ENCODE results near the gene PMPCA. TPM values are rescaled to one million over a fixed set of nuclear protein-coding genes. Genes with fewer than 3 reads are reported as not detected.

PMPCA gene
- total RNA-seq, 1 experiment from 2014 or later, result 116 TPM

DNA sequence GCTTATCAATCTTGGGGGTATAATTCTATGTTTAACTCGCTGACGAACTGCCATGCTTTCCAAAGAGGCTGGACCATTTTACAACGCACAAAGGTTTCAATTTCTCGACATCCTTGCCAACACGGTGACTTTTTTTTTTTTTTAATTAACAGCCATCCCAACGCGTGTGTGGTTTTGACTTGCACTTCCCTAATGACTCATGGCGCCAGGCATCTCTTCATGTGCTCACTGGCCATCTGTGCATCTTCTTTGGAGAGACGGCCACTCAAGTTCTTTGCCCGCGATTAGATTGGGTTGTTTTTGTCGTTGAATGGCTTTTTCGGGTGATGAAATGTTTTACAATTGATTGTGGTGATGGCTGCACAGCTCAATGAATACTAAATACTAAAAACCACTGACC is 24.4 kb upstream of the PMPCA start (continued):
- TF ChIP-seq CBX3 (IDR thresholded peaks at IDR 0.05; ENCODE audit: low read depth) (no peak), POLR2AphosphoS5 (IDR thresholded peaks at IDR 0.05; ENCODE audit: low read depth, low read length) (no peak), JUND (IDR thresholded peaks at IDR 0.05) (no peak), EGR1 (IDR thresholded peaks at IDR 0.05; ENCODE audit: low read depth) (no peak)

DNA sequence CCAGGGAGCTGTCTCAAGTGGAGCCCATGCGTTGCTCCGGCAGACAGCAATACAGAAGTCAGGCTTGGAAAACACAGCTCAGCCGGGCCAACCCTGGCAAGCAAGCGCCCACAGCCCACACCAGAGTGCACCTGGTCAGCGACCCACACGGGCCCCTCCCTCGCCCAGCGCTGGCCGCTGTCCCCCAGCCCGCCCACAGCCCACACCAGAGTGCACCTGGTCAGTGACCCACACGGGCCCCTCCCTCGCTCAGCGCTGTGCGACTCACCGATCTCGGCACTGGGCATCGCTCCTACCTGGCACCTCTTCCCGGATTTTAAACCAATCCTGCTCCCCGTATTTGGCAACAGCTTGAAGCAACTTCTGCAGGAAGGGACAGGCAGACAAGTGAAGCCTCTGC is 23.2 kb upstream of the PMPCA start:
- H2AFZ ChIP-seq (ENCODE audit: low read depth, low read length, poor library complexity, severe bottlenecking), result no peak overlapping the region
- no peaks in the 10 kb centered on the region for H3K4me1 ChIP-seq (ENCODE audit: control insufficient read depth in 1 of 2, insufficient read depth in 2 of 2, low read length in 2 of 2)
- no peaks in the 10 kb centered on the region for H3K27me3 ChIP-seq (ENCODE audit: insufficient read depth, low read length)
- ATAC-seq (no peak), DNase-seq (ENCODE audit: low read depth, low spot score) (no peak)
- H3K9me2 ChIP-seq (ENCODE audit: insufficient read depth), result no peaks in the 10 kb centered on the region
- no peaks in the 10 kb centered on the region for H4K20me1 ChIP-seq (ENCODE audit: insufficient read depth)
- ChIA-PET POLR2A (no interaction called here), RAD21 (ENCODE audit: low non-redundant PET in 1 of 2, low total read pairs in 2 of 2, uncharacterized antibody in 2 of 2, unreplicated experiment in 2 of 2) (no interaction called here), CTCF (no interaction called here)
- no TSS peak for BruUV-seq (replicated peaks)
- H3K9me3 ChIP-seq (ENCODE audit: control insufficient read depth in 1 of 2, insufficient read depth in 1 of 2, low read depth in 1 of 2, low read length in 2 of 2), result no peaks in the 10 kb centered on the region
- H3K4me3 ChIP-seq (replicated peaks in 1 of 2; ENCODE audit: low read depth in 1 of 2, low read length in 2 of 2), result no peak overlapping the region
- H3K36me3 ChIP-seq (ENCODE audit: control insufficient read depth in 1 of 2, insufficient read depth in 2 of 2, low read length in 2 of 2), result peaks cover 37 to 44% of the 10 kb centered on the region in 2 experiments; a peak in 3 of 4 replicates
- TF ChIP-seq SRF (IDR thresholded peaks at IDR 0.05; ENCODE audit: low read depth) (no peak), EZH2phosphoT487 (IDR thresholded peaks at IDR 0.05; ENCODE audit: borderline replicate concordance) (no peak), RAD21 (IDR thresholded peaks at IDR 0.05; ENCODE audit: low read depth) (no peak), ZFX (IDR thresholded peaks at IDR 0.05) (no peak)
- TF ChIP-seq, protein P1, sequence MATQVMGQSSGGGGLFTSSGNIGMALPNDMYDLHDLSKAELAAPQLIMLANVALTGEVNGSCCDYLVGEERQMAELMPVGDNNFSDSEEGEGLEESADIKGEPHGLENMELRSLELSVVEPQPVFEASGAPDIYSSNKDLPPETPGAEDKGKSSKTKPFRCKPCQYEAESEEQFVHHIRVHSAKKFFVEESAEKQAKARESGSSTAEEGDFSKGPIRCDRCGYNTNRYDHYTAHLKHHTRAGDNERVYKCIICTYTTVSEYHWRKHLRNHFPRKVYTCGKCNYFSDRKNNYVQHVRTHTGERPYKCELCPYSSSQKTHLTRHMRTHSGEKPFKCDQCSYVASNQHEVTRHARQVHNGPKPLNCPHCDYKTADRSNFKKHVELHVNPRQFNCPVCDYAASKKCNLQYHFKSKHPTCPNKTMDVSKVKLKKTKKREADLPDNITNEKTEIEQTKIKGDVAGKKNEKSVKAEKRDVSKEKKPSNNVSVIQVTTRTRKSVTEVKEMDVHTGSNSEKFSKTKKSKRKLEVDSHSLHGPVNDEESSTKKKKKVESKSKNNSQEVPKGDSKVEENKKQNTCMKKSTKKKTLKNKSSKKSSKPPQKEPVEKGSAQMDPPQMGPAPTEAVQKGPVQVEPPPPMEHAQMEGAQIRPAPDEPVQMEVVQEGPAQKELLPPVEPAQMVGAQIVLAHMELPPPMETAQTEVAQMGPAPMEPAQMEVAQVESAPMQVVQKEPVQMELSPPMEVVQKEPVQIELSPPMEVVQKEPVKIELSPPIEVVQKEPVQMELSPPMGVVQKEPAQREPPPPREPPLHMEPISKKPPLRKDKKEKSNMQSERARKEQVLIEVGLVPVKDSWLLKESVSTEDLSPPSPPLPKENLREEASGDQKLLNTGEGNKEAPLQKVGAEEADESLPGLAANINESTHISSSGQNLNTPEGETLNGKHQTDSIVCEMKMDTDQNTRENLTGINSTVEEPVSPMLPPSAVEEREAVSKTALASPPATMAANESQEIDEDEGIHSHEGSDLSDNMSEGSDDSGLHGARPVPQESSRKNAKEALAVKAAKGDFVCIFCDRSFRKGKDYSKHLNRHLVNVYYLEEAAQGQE (IDR thresholded peaks at IDR 0.05; ENCODE audit: low read depth), result no peak
- TF ChIP-seq, protein P2, sequence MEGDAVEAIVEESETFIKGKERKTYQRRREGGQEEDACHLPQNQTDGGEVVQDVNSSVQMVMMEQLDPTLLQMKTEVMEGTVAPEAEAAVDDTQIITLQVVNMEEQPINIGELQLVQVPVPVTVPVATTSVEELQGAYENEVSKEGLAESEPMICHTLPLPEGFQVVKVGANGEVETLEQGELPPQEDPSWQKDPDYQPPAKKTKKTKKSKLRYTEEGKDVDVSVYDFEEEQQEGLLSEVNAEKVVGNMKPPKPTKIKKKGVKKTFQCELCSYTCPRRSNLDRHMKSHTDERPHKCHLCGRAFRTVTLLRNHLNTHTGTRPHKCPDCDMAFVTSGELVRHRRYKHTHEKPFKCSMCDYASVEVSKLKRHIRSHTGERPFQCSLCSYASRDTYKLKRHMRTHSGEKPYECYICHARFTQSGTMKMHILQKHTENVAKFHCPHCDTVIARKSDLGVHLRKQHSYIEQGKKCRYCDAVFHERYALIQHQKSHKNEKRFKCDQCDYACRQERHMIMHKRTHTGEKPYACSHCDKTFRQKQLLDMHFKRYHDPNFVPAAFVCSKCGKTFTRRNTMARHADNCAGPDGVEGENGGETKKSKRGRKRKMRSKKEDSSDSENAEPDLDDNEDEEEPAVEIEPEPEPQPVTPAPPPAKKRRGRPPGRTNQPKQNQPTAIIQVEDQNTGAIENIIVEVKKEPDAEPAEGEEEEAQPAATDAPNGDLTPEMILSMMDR (IDR thresholded peaks at IDR 0.05 in 2 of 3, conservative IDR thresholded peaks at IDR 0.05 in 1 of 3; ENCODE audit: borderline replicate concordance in 1 of 3, insufficient read depth in 1 of 3, low read depth in 2 of 3, low read length in 2 of 3), result no peak
- H3K27ac ChIP-seq (ENCODE audit: low read depth, low read length), result no peak overlapping the region
- intact Hi-C loops (cut with micrococcal nuclease), result no loop called here
- no peak overlapping the region for H3K9ac ChIP-seq (ENCODE audit: low read length)
- H3K4me2 ChIP-seq (ENCODE audit: low read length), result no peak overlapping the region
- H3K79me2 ChIP-seq (ENCODE audit: insufficient read depth, low read length), result peaks cover 3% of the 10 kb centered on the region; the same call in 1 of the 2 replicates
